Fibroblast of peridontal ligament (primary cell): Measurements from ENCODE around the gene FGF6.

ENCODE experiments used
- DNase-seq: peaks from one replicate; pipeline ENCODE4 v3.0.0-alpha.2; 2010; ENCODE audit errors: extremely low read depth

Gene FGF6

GRCh38 chr12:4447151-4447550 lies 1.5 kb upstream of the FGF6 start:
- no peak for DNase-seq

- DNase-seq: no peak
Observed at GRCh38 chr12:4446335-4446734, 720 bp upstream of the FGF6 start.

GRCh38 chr12:4444031-4444430 lies 1.6 kb downstream of the FGF6 start:
- no peak for DNase-seq

- DNase-seq: no peak
Observed at GRCh38 chr12:4443616-4444015, 2.0 kb downstream of the FGF6 start.

- DNase-seq: no peak
Observed at GRCh38 chr12:4441355-4442335, 4.0 kb downstream of the FGF6 start.

- no peak for DNase-seq
Observed at GRCh38 chr12:4440187-4440941, 5.3 kb downstream of the FGF6 start.

GRCh38 chr12:4439736-4440135 lies 5.9 kb downstream of the FGF6 start:
- no peak for DNase-seq

- no peak for DNase-seq
Observed at GRCh38 chr12:4438834-4439596, 6.6 kb downstream of the FGF6 start.

GRCh38 chr12:4435537-4435936 lies 10.1 kb downstream of the FGF6 start:
- DNase-seq: no peak

GRCh38 chr12:4434706-4435425 lies 10.7 kb downstream of the FGF6 start:
- no peak for DNase-seq

- no peak for DNase-seq
Observed at GRCh38 chr12:4434301-4434700, 11.3 kb downstream of the FGF6 start.

- DNase-seq: no peak
Observed at GRCh38 chr12:4433745-4434058, 11.9 kb downstream of the FGF6 start.

GRCh38 chr12:4432878-4433744 lies 12.5 kb downstream of the FGF6 start:
- DNase-seq: no peak

GRCh38 chr12:4431866-4432265 lies 13.7 kb downstream of the FGF6 start:
- DNase-seq: no peak

- no peak for DNase-seq
Observed at GRCh38 chr12:4431436-4431835, 14.2 kb downstream of the FGF6 start.

- no peak for DNase-seq
Observed at GRCh38 chr12:4424422-4424821, 21.2 kb downstream of the FGF6 start.

- no peak for DNase-seq
Observed at GRCh38 chr12:4423528-4424195, 22.0 kb downstream of the FGF6 start.

- DNase-seq: no peak
Observed at GRCh38 chr12:4422985-4423384, 22.6 kb downstream of the FGF6 start.

- peak; percentile 34 for DNase-seq
Observed at GRCh38 chr12:4421590-4422031, 24.0 kb downstream of the FGF6 start.

- no peak for DNase-seq
Observed at GRCh38 chr12:4420138-4420670, 25.4 kb downstream of the FGF6 start.
